ENCODE data around the gene YTHDC2.
"Not testable (repeated sequence)": the region's sequence is repeated elsewhere in the genome, so short reads cannot be mapped to it uniquely, and the experiment has no call there.

The YTHDC2 gene

GRCh38 chr5:113520899-113521298 lies 7.4 kb downstream of the YTHDC2 start:
- no peak for DNase-seq

DNA sequence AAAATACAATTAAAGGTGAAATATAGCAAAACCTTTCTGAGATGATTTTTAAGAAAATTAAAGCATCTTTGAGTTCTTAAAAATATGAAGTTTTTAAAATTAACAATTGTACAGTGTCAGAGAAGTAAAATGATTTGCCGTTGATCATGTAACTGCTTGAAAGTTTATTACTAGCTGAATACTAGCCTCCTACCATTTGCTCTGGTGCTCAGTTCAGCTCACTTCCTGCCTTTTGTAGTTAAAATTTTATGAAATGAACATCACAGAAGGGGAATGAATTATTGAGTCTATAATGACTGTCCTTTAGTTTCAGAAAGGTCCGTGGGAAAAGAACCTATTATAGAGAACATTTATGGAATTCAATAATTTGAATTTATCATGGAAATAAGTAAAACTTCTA lies 9.7 kb downstream of the YTHDC2 start:
- DNase-seq = no peak

DNA sequence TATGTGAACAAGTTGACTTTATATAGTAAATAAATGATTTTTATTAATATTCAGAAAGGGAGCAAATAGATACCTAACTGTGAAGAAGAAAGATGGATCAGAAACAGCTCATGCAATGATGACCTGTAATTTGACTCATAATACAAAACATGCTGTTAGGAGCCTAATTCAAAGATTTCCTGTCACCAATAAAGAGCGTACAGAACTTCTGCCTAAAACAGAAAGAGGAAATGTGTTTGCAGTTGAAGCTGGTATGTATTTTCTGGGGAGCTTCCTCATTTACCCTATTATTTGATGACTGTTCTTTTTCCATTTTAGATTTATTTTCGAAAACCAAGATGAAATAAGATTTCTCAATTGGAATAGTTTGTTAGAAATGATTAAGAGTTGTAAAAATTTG lies 11.4 kb downstream of the YTHDC2 start:
- DNase-seq = no peak

DNA sequence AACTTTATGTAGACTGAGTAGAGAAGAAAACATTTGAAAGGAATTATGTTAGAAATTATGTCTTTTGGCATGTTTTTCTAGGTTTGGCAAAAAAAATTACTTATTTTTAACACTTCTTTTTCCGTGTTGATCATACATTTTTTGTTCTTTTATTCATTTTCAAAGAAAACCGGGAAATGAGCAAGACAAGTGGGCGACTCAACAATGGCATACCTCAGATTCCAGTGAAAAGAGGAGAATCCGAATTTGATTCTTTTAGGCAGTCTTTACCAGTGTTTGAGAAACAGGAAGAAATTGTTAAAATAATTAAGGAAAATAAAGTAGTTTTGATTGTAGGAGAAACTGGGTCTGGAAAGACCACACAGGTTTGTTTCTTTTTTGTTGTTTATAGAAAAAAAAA lies 12.9 kb downstream of the YTHDC2 start:
- DNase-seq = no peak

DNA sequence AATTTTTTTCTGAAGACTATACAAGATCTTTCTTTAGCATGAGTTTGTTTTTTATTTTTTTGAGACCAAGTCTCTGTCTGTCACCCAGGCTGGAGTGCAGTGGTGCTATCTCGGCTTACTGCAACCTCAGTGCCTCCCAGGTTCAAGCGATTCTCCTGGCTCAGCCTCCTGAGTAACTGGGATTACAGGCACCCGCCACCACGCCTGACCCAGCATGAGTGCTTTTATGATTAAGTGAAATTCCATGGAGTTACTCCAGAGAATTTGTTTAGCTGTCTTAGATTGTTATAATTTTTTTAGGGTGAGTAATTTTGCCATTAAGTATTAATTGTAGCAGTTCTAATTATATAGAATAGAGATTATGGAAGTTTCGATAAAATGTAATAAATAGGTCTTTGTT lies 14.3 kb downstream of the YTHDC2 start:
- no peak for DNase-seq

- DNase-seq = no peak
These were observed 18.1 kb downstream of the YTHDC2 start for GRCh38 chr5:113531481-113532159.

DNA sequence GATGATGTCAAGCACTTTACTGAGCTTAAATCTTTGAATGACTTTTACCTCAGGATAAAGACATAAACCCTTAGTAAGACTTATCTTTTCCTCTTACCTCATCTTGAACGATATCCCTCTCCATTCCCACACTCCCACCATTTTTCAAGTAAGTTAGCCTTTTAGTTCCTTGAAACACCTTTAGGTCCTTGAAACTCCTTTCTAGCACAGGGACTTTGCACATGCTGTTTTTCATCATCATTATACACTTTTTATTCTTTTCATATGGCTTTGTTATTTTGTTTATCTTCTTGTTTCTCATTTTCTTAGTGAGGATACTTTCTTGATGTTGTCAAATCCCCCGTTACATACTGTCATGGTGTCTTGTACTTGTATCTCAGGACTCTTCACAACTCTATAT lies 24.8 kb downstream of the YTHDC2 start:
- DNase-seq = no peak

DNA sequence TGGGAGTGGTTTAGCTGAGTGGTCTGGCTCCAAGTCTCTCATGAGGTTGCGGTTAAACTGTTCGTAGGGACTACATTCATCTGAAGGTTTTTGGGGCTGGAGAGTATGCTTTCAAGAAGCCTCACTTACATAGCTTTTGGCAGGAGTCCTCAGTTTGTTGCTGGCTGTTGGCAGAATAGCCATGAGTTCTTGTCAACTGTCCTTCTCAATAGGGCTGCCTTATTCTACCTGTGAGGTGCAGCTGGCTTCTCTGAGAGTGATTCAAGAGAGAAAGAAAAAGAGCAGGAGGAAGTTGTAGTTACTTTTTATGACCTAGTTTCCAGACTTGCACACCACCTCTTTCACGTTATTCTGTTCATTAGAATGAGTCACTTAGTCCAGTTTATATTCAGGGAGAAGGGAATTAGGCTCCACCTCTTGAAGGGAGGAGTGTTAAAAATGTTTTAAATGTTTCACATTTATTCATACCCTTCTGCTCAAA lies 33.2 kb downstream of the YTHDC2 start:
- no peak for DNase-seq

- no peak for DNase-seq
These were observed 34.9 kb downstream of the YTHDC2 start for GRCh38 chr5:113548396-113548795.

- no peak for DNase-seq
These were observed 38.6 kb downstream of the YTHDC2 start for GRCh38 chr5:113552137-113552536.

GRCh38 chr5:113552620-113553019 lies 39.1 kb downstream of the YTHDC2 start:
- DNase-seq = no peak

DNA sequence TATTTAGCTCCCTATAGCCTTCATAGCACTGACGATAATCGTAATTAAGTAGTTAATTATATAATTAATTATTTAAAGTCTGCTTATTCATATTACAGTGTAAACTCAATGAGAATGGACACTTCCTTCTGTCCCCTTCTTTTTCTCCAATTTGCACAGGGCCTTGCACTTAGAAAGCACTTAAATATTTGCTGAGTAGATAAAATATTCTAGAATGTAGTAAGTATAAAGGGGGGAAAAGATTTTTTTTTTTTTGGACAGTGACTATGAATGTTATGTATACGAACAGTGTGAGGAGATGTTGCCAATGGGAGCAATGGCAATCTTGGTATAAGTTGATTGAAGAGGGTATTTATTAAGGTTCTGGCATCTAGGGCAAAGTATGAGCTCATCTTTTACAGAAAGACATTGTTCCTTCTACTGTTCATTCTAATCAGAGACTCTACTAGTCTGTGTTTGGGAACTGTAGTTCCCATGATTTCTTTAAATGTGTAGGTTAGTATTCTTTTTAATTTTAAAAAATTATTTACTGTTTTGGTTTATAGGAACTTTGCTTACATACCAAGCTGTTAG lies 49.4 kb downstream of the YTHDC2 start:
- no peak for DNase-seq

GRCh38 chr5:113569396-113569795 lies 55.9 kb downstream of the YTHDC2 start:
- no peak for DNase-seq

GRCh38 chr5:113572716-113573115 lies 59.2 kb downstream of the YTHDC2 start:
- no peak for DNase-seq

DNA sequence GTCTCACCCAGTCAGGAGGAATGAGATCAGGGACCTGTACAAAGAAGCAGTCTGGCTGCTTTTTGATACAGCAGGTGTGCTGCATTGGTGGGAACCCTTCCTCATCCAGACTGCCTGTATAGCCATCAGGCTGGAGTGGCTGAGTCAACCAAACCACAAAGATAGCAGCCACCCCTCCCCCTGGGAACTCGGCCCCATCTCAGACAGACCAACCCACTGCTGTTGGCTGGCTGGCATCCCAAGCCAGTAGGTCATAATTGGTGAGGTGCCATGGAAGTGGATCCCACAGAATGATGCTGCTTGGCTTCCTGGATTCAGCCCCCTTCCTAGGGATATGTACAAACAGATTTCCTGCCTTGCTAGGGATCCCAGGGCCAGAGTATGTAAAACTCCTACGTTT lies 60.9 kb downstream of the YTHDC2 start:
- no peak for DNase-seq

DNA sequence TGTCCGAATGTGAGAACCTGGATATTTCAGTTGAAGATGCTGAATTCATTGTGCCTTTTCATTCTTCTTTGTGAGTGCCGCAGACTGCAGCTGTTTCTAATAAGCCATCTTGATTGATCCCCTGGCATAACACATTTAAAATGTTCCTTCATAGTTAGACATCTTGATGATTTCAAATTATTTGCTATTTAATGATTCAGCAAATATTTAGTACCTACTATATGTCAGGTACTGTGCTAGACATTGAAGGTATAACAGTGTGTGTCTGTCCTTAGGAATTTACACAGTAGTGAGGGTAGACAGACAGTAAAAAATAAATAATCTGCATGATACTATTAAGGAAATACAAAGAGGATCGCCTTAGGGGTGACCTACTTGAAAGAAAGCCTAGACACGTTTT lies 61.6 kb downstream of the YTHDC2 start:
- DNase-seq = no peak

- no peak for DNase-seq
These were observed 64.6 kb downstream of the YTHDC2 start for GRCh38 chr5:113578091-113578490.

DNA sequence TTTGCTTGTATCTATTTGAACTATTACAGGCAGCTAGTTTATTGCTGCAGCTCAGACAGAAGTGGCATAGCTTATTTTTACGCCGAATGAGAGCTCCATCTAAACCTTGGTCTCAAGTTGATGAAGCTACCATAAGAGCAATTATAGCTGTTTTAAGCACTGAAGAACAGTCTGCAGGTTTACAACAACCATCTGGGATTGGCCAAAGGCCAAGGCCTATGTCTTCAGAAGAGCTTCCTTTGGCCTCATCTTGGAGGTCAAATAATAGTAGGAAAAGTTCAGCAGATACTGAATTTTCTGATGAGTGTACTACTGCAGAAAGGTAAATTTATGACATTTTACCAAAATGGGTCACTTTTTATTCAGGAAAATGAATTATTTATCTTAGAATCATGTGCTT lies 67.9 kb downstream of the YTHDC2 start:
- no peak for DNase-seq

DNA sequence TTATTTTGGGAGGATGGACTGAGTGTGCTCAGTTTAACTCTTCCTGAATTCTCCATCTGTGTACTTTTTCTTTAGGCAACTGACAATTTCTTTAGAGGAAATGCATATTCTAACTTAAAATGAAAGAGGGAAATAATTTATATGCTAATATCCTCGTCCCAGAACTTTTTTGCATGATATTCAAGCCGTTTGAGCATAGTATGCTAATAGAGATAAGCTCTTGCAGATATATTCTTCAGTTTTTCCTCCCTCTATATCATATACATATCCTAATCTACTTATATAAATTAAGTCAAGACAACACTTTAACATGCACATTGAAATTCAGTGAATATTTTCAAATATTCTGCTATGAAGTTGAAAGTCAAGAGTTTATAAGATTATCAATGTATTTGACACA lies 84.7 kb downstream of the YTHDC2 start:
- no peak for DNase-seq

GRCh38 chr5:113598926-113599325 lies 85.4 kb downstream of the YTHDC2 start:
- DNase-seq = no peak

DNA sequence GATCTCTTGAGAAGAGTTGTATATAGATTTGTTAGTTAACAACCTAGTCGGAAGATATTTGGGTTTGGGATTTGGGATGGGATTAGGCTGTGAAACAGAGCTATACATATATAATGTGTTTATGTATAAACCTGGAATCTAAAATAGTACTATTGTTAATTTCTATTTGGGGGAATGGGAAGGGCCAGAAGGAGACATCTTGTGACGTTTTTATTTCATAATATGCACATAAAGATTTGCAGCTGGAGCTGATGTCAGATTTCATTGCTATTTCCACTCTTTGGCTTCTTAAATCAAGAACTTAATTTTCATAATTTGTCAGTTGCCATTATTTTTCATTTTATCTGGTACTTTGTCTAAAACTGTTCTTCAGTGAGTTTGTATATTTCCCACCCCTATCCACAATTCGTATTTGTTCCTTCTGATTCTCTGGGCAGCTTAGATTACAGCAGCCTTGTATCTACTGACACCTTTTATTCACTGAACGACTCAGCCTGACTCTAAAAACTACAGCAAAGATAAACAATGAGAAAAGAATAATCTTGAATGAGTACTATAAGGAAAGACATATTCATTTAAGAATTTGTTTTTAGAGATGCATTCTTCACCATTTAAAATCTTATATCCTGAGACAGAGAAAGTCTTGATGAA lies 86.9 kb downstream of the YTHDC2 start:
- DNase-seq = no peak

DNA sequence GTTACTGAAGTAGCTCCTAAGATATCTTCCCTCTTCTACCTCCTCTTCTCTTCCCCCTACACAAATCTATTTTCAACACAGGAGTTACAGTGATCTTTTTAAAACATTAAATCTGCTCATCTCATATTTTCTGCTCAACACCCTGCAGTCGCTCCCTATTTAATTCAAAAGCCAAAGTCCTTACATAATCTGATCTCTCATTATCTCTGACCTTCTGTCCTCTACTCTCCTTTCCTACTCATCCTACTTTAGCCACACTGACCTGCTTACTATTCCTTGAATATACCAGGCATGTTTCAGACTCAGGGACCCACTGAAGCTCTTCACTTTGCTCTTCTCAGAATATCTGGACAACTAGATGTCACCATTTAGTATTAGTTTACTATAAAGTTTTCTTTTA lies 87.9 kb downstream of the YTHDC2 start:
- DNase-seq = no peak

- DNase-seq = not testable (repeated sequence)
These were observed 89.8 kb downstream of the YTHDC2 start for GRCh38 chr5:113603246-113603645.
